Measurements from ENCODE around the gene ZBTB47. TPM values are rescaled to one million over a fixed set of nuclear protein-coding genes. Genes with fewer than 3 reads are reported as not detected.

The ZBTB47 gene
- total RNA-seq, 2 donors from 2014 or later: 83.8 to 109 TPM

DNA sequence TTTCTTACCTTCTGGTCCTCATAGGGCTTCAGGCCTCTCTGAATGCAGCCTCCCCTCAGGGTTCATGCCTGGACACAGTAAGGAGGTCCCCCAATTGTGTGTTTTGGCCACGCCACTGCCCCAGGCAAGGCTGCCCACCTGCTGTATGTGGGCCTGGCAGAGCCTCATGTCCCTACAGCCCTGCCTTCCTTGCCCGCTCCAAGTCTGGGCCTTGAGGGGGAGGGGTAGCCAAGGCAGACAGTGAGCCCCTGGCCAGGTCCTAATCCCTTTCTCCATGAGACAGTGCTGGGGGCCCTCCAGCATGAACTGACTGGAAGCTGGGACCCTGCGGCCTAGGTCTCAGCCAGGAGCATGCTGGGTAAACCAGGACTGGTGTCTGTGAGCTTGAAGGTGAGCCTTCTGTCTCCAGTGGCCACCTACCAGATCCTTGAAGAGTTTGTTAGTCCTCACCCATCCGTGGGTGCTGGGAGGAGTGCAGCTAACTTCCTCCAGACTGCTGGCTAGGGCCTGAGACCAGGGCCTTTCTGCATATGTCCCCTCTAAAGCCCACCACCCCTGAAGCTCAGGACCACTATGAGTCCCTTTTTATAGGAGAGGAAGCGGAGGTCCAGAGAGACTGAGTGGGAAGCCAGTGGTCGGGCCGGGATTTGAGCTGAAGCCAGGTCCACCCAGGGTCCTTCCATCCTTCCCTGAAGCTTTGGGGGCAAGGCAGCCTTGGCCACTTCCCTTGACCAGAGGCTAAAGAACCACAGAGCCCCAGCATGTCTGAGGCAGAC is 8.7 kb downstream of the ZBTB47 start:
- peak; percentile 67 for DNase-seq (ENCODE audit: low spot score)

GRCh38 chr3:42662813-42663535 is 9.5 kb downstream of the ZBTB47 start:
- intact Hi-C loops (cut with DNase I): loop anchor here in 1 of 2 donors (5.0 kb wide), 1 partner anchor 964 kb away; no protein-coding TSS in a partner anchor
- DNase-seq (ENCODE audit: low spot score): peak; percentile 80

More for the DNA sequence above, 8.7 kb downstream of the ZBTB47 start:
- intact Hi-C loops (cut with DNase I): loop anchor here in 1 of 2 donors (5.0 kb wide), 1 partner anchor 965 kb away; no protein-coding TSS in a partner anchor

DNA sequence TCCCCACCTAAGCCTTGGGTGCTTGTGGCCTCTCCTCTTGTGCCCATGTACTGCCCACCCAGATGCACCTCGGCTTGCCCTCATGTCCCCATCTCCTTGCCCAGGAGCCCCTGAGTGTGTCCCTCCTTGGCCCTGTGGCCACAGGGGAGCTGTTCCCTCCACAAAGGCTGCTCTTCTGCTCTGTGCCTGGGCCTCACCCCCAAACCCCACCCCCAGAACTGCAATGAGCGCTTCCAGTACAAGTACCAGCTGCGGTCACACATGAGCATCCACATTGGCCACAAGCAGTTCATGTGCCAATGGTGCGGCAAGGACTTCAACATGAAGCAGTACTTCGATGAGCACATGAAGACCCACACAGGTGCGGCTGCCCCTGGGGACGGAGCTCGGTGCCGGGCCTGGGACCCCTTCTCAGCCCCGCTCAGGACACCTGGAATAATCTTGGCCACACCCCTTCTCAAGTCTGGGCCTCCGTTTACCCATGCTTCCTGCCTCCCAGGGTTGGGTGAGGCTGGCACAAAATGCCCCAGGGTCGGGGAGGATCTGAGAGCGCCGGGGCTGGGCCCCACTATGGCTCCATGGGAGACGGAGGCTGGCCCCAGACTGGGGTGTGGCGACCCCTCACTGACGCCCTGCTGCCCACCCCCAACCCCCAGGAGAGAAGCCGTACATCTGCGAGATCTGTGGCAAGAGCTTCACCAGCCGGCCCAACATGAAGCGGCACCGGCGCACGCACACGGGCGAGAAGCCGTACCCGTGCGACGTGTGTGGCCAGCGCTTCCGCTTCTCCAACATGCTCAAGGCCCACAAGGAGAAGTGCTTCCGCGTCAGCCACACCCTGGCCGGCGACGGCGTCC is 10.3 kb downstream of the ZBTB47 start:
- intact Hi-C loops (cut with DNase I): loop anchor here in 1 of 2 donors (5.0 kb wide), 1 partner anchor 963 kb away; no protein-coding TSS in a partner anchor
- peak; percentile 81 for DNase-seq (ENCODE audit: low spot score)

DNA sequence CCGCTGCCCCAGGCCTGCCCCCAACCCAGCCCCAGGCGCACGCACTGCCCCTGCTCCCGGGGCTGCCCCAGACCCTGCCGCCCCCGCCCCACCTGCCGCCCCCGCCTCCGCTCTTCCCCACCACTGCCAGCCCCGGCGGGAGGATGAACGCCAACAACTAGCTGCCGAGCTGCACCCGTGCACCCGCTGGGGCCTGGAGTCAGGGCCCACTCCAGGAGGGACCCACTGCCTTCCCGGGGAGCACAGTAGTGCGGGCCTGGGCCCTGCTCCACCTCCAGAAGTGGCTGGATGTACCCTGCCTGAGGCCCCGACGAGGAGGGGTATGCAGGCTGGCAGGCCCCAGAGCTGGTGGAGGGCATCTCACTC is 10.9 kb downstream of the ZBTB47 start:
- intact Hi-C loops (cut with DNase I): loop anchor here in 1 of 2 donors (5.0 kb wide), 1 partner anchor 963 kb away; no protein-coding TSS in a partner anchor
- peak; percentile 67 for DNase-seq (ENCODE audit: low spot score)

- DNase-seq (ENCODE audit: low spot score): peak; percentile 74
- intact Hi-C loops (cut with DNase I): no loop called here
These were observed 11.8 kb downstream of the ZBTB47 start for GRCh38 chr3:42665050-42665878.

DNA sequence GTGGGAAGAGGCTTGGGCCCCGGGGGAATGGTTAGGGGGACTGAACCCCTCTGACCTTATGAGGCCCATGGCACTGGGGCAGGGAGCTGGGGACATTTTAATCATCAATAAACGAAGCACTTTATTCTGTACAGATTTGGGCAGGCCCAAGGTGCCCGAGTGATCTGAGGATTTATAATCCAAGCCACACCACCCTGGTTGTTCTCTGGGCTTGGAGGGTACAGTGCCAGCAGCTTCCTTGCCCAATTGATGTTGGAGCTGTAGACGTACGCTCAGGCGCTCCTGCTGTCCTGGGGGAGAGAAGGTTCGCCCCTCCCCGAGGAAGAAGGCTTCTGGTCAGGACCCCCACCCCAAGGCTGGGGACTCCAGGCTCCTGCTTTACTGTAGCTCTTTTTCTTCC is 12.5 kb downstream of the ZBTB47 start:
- intact Hi-C loops (cut with DNase I): no loop called here
- peak; percentile 77 for DNase-seq (ENCODE audit: low spot score)

GRCh38 chr3:42666577-42666998 is 13.1 kb downstream of the ZBTB47 start:
- DNase-seq (ENCODE audit: low spot score): peak; percentile 73
- intact Hi-C loops (cut with DNase I): no loop called here

DNA sequence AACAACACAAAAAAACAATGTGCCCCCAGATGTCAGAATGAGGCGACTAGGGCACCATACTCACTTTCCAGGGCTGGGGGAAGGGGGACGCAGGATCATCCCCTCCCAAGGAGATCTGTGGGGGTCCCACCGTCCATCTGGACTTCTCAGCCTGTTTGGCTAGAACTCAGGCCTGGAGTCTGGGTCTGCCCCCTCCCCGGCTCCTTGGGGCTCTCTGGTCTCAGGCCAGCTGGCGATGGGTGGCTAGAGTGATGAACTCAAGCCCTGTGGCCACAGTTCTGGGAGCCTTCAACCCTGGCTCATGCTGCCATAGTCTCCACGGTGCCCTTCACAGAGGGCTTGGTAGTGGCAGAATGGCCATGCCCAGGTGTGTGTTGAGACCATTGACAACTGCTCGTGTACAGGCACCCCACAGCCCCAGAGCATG is 13.6 kb downstream of the ZBTB47 start:
- DNase-seq (ENCODE audit: low spot score): peak; percentile 76
- intact Hi-C loops (cut with DNase I): no loop called here

GRCh38 chr3:42667523-42668412 is 14.3 kb downstream of the ZBTB47 start:
- intact Hi-C loops (cut with DNase I): no loop called here
- peak; percentile 58 for DNase-seq (ENCODE audit: low spot score)

DNA sequence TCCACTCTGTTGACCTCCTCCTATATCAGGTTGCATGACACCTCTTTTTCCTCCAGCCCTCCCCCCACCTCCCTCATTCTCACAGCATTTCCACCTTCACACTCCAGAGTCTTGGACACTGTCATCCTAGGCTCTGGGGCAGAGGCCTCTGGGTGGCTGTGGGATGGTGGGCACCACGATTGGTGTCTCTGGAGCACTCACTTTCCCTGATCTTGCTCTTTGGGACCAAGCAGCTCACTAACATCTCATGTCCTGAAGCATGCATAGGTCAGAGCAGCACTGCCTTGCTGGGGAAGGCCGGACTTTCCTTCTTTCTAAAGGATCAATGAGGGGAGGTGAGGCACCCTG is 14.9 kb downstream of the ZBTB47 start:
- no peak for DNase-seq (ENCODE audit: low spot score)
- intact Hi-C loops (cut with DNase I): no loop called here

DNA sequence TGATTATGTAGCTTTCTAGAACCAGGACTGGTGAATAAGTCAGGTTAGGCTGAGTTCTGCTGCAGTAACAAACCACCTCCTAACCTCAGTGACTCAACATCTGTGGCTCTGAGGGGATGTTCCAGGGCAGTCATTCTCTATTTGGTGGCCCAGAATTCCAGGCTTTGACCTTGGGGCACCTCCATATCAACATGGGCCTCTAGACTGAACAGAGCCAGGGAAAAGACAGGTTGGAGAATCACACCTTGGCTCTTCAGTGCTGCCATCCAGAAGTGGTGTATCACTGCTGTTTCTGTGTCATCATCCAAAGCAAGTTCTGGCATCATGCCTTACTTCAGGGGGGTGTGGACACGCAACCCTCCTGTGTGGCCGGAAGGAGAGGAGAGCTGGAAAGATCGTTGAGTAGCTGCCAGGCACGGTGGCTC is 15.3 kb downstream of the ZBTB47 start:
- intact Hi-C loops (cut with DNase I): no loop called here
- DNase-seq (ENCODE audit: low spot score): no peak

DNA sequence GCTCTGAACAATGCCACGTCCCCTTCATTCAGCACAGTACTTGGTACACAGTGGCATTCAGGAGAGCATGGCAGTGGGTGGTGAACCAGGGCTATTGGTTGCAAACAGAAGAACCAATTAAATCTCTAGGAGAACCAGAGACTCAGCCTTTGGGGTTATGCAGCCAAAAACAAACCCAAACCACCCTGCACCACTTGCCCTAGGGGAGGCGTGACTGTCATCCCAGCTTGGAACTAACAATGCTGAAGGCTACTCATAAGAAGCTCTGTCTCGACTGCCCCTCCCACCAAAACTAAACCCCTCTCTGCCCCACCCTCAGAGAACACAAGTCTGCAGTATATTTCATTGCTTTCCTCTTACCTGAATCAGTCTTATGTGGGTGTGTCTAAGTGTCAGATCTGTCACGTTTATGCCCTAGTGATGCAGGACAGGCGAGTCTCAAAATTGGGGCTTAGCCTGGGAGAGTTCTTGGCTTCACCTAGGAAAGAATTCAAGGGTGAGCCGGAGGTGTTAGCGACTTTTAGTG is 16.6 kb downstream of the ZBTB47 start:
- intact Hi-C loops (cut with DNase I): no loop called here
- no peak for DNase-seq (ENCODE audit: low spot score)

GRCh38 chr3:42670670-42671069 is 17.2 kb downstream of the ZBTB47 start:
- intact Hi-C loops (cut with DNase I): no loop called here
- DNase-seq (ENCODE audit: low spot score): no peak

GRCh38 chr3:42672515-42672914 is 19.0 kb downstream of the ZBTB47 start:
- no peak for DNase-seq (ENCODE audit: low spot score)
- intact Hi-C loops (cut with DNase I): no loop called here

DNA sequence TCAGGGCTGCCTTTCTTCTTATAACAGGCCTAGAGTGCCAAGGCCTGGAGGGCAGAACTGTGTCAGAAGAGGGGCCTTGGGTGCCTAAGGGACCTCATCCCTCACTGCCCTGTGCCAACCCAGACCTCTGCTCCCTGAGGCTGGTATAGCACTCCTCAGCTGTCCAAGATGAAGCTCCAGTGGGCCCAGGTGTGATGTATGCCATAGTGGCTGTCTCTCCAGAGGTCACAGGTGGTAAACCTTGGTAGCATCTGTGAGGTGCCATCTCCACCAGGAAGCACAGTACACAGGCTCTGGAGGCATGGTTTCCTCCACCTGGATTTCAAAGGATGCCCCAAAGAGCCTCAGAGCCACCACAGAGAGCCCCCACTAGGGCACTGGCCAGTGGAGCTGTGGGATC is 19.6 kb downstream of the ZBTB47 start:
- intact Hi-C loops (cut with DNase I): no loop called here
- peak; percentile 46 for DNase-seq (ENCODE audit: low spot score)

DNA sequence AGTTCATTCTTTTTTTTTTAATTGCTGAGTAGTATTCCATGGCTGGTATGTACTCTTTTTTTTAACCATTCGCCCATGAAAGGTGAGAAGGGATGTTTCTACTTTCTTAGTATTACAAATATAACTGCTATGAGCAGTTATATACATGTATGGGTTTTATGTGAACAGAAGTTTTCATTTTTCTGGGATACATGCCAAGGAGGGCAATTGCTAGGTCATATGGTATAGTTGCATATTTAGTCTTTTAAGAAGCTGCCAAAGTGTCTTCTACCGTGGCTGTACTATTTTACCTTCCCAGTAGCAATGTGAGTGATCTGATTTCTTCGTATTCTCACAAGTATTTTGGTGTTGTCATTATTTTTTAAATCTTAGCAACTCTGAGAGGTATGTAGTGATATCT is 20.6 kb downstream of the ZBTB47 start:
- intact Hi-C loops (cut with DNase I): no loop called here
- DNase-seq (ENCODE audit: low spot score): no peak

DNA sequence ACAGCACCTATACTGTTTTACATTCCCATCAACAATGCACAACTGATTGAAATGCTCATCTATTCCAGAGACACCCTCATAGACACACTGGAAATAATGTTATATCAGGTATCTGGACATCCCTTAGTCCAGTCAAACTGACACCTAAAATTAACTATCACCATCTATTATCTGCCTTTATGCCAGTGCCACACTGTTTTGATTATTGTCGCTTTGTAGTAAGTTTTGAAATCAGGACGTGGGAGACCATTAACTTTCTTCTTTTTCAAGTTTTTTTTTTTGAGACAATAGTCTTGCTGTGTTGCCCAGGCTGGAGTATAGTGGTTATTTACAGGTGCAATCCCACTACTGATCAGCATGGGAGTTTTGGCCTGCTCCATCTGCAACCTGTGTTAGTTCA is 22.4 kb downstream of the ZBTB47 start:
- intact Hi-C loops (cut with DNase I): no loop called here
- DNase-seq (ENCODE audit: low spot score): no peak

DNA sequence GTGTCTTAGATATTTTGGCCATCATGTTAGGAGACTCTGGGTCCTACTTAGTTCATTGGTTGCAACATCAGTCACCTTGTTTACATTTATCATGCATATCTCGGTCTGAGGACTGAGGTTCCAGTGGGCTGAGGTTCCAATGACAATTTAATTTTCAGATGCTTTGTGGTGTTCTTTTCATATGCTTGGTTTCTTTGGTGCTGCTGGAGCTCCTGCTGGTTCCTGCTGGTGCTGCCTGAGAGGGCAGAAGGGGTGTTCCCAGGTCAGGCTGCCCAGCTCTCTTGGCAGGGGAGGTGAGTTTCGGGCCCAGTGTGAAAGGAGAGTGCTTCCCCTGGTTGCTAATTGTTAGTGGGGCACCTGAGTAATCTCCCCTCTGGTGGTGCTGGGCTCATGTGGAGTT is 24.9 kb downstream of the ZBTB47 start:
- no peak for DNase-seq (ENCODE audit: low spot score)
- intact Hi-C loops (cut with DNase I): no loop called here

Data from posterior vena cava (tissue), 2 donors.